Peyer's patch (tissue), 4 donors: ENCODE measurements around the gene RAN.

Experiments
- CTCF ChIP-seq, 6 experiments: fragments of 450-650 bp in 4 of 6; fragments of 200-600 bp in 2 of 6; sonication (generic) in 1 of 6; IDR thresholded peaks; one replicate each; pipeline ENCODE4 v1.5.1; 2017 to 2019; ENCODE audit warnings: antibody characterized with exemption in 6 of 6, mild to moderate bottlenecking in 3 of 6, moderate library complexity in 1 of 6
- POLR2A ChIP-seq, 2 donors: fragments of 450-650 bp; IDR thresholded peaks; one replicate each; pipeline ENCODE4 v1.5.1; 2017; ENCODE audit warnings: antibody characterized with exemption in 2 of 2, mild to moderate bottlenecking in 2 of 2, moderate library complexity in 2 of 2

GRCh38 chr12:130925666-130926015 lies 53.8 kb downstream of the RAN start:
- TF ChIP-seq CTCF (IDR thresholded peaks at IDR 0.05) (no peak), POLR2A (IDR thresholded peaks at IDR 0.05) (no peak)
